A549 (cell line): ENCODE measurements around the gene KCTD1.

ENCODE experiments used
- EP300 ChIP-seq, 2 experiments: fragments of >200 bp; sonication (Bioruptor Twin); formaldehyde crosslinking; IDR thresholded peaks; 2 replicates in 1 of 2; 3 replicates in 1 of 2; pipeline ENCODE4 v1.6.1; 2016 to 2017
- HDAC2 ChIP-seq: fragments of 200-600 bp; sonication (generic); IDR thresholded peaks from 2 replicates; pipeline ENCODE4 v1.6.1; 2016
- POLR2A ChIP-seq: IDR thresholded peaks from 2 replicates; pipeline ENCODE4 v1.6.1; 2012; ENCODE audit warnings: mild to moderate bottlenecking, low read length
- TF ChIP-seq, protein P1 (sequence below): fragments of >200 bp; sonication (Bioruptor Twin); formaldehyde crosslinking; IDR thresholded peaks from 3 replicates; pipeline ENCODE4 v1.5.1; 2016

DNA sequence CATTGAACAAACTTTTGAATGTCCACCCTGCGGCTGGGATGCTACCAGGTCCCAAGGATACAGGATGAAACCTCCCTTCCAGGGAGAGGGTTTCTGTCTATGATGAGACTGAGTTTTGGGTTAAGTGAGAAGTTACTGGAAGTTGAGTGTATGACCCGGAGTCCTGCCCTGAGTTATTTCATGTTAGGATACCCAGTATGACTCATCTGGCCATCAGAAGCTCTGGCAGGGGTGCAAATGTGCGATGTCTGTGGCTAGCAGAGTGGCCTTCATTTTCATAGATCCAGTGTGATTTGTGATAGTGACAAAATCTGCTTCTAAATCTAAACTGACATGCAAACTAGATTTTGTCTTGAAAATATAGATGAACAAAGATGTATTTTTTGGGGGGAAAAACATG, 55.3 kb downstream of the KCTD1 start:
- TF ChIP-seq HDAC2 (no peak), EP300 (IDR thresholded peaks at IDR 0.05) (no peak), POLR2A (no peak)
- TF ChIP-seq, protein P1, sequence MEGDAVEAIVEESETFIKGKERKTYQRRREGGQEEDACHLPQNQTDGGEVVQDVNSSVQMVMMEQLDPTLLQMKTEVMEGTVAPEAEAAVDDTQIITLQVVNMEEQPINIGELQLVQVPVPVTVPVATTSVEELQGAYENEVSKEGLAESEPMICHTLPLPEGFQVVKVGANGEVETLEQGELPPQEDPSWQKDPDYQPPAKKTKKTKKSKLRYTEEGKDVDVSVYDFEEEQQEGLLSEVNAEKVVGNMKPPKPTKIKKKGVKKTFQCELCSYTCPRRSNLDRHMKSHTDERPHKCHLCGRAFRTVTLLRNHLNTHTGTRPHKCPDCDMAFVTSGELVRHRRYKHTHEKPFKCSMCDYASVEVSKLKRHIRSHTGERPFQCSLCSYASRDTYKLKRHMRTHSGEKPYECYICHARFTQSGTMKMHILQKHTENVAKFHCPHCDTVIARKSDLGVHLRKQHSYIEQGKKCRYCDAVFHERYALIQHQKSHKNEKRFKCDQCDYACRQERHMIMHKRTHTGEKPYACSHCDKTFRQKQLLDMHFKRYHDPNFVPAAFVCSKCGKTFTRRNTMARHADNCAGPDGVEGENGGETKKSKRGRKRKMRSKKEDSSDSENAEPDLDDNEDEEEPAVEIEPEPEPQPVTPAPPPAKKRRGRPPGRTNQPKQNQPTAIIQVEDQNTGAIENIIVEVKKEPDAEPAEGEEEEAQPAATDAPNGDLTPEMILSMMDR, result no peak
